ENCODE results near the gene GFOD1. TPM values are rescaled to one million over a fixed set of nuclear protein-coding genes. Genes with fewer than 3 reads are reported as not detected.

GFOD1 gene
- total RNA-seq, 1 donor from 2014 or later = 16.3 TPM

GRCh38 chr6:13336553-13336952, 150.8 kb downstream of the GFOD1 start:
- H3K36me3 ChIP-seq (ENCODE audit: control insufficient read depth, insufficient read depth, low read length) = no peaks in the 10 kb centered on the region
- no peak overlapping the region for H3K4me3 ChIP-seq (ENCODE audit: low read depth, low read length)
- FAIRE-seq (peak; percentile 50), DNase-seq (ENCODE audit: low read depth) (peak; percentile 88)
- TF ChIP-seq CTCF (IDR thresholded peaks at IDR 0.05; ENCODE audit: insufficient read depth, low read length, severe bottlenecking) = peak; percentile 82
- H3K27me3 ChIP-seq (ENCODE audit: control insufficient read depth, insufficient read depth, low read length) = no peaks in the 10 kb centered on the region

GRCh38 chr6:13334953-13335352, 152.4 kb downstream of the GFOD1 start:
- no peak for TF ChIP-seq CTCF (IDR thresholded peaks at IDR 0.05; ENCODE audit: insufficient read depth, low read length, severe bottlenecking)
- FAIRE-seq = no peak
- no peaks in the 10 kb centered on the region for H3K27me3 ChIP-seq (ENCODE audit: control insufficient read depth, insufficient read depth, low read length)

GRCh38 chr6:13332349-13332706, 155.1 kb downstream of the GFOD1 start:
- no peak for DNase-seq (ENCODE audit: low read depth)
- H3K4me3 ChIP-seq (ENCODE audit: low read depth, low read length) = no peak overlapping the region
- no peak for FAIRE-seq
- H3K27me3 ChIP-seq (ENCODE audit: control insufficient read depth, insufficient read depth, low read length) = no peaks in the 10 kb centered on the region
- H3K36me3 ChIP-seq (ENCODE audit: control insufficient read depth, insufficient read depth, low read length) = no peaks in the 10 kb centered on the region
- TF ChIP-seq CTCF (IDR thresholded peaks at IDR 0.05; ENCODE audit: insufficient read depth, low read length, severe bottlenecking) = no peak

More at GRCh38 chr6:13334953-13335352, 152.4 kb downstream of the GFOD1 start:
- H3K4me3 ChIP-seq (ENCODE audit: low read depth, low read length) = no peak overlapping the region
- peak; percentile 42 for DNase-seq (ENCODE audit: low read depth)
- no peaks in the 10 kb centered on the region for H3K36me3 ChIP-seq (ENCODE audit: control insufficient read depth, insufficient read depth, low read length)

GRCh38 chr6:13331516-13332348, 155.7 kb downstream of the GFOD1 start:
- peak; percentile 37 for TF ChIP-seq CTCF (IDR thresholded peaks at IDR 0.05; ENCODE audit: insufficient read depth, low read length, severe bottlenecking)
- DNase-seq (ENCODE audit: low read depth) (peak; percentile 50), FAIRE-seq (no peak)
- H3K36me3 ChIP-seq (ENCODE audit: control insufficient read depth, insufficient read depth, low read length) = no peaks in the 10 kb centered on the region
- no peaks in the 10 kb centered on the region for H3K27me3 ChIP-seq (ENCODE audit: control insufficient read depth, insufficient read depth, low read length)
- no peak overlapping the region for H3K4me3 ChIP-seq (ENCODE audit: low read depth, low read length)

GRCh38 chr6:13328875-13329183, 158.6 kb downstream of the GFOD1 start:
- Histone ChIP-seq H3K36me3 (ENCODE audit: control insufficient read depth, insufficient read depth, low read length) (no peaks in the 10 kb centered on the region), H3K4me3 (ENCODE audit: low read depth, low read length) (peak overlapping the region; percentile 60), H3K27me3 (ENCODE audit: control insufficient read depth, insufficient read depth, low read length) (no peaks in the 10 kb centered on the region)
- DNase-seq (ENCODE audit: low read depth) (no peak), FAIRE-seq (no peak)
- no peak for TF ChIP-seq CTCF (IDR thresholded peaks at IDR 0.05; ENCODE audit: insufficient read depth, low read length, severe bottlenecking)
